ENCODE measurements around the gene CNIH3.

DNA sequence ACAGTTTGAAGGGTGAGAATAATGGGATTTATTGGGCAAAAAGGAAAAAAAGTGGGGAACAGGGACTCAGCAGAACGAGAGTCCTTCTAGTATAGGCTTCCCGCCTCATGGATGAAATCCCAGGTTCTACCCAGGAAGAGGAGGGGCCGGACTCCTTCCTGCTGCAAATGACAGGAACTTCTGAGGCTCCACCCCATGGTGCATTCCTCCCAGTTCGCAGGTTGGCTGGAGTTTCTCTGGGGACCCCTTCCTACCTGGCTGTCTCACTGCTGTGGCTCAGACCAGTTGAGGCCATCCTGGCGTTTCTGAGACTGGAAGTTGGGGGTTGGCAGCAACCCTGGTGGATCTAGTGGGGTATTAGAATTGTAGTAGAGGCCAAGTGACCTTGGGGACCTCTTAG lies 27.5 kb downstream of the CNIH3 start:
- TF ChIP-seq, protein P1, sequence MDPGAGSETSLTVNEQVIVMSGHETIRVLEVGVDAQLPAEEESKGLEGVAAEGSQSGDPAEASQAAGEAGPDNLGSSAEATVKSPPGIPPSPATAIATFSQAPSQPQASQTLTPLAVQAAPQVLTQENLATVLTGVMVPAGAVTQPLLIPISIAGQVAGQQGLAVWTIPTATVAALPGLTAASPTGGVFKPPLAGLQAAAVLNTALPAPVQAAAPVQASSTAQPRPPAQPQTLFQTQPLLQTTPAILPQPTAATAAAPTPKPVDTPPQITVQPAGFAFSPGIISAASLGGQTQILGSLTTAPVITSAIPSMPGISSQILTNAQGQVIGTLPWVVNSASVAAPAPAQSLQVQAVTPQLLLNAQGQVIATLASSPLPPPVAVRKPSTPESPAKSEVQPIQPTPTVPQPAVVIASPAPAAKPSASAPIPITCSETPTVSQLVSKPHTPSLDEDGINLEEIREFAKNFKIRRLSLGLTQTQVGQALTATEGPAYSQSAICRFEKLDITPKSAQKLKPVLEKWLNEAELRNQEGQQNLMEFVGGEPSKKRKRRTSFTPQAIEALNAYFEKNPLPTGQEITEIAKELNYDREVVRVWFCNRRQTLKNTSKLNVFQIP (CRISPR knock-in tag; IDR thresholded peaks at IDR 0.05; ENCODE audit: borderline replicate concordance, low read depth) = no peak
- TF ChIP-seq GLIS3 (CRISPR knock-in tag; IDR thresholded peaks at IDR 0.05) (no peak), ESRRG (CRISPR knock-in tag; IDR thresholded peaks at IDR 0.05) (no peak), TOX (CRISPR knock-in tag; IDR thresholded peaks at IDR 0.05; ENCODE audit: borderline replicate concordance) (no peak), ZNF8 (CRISPR knock-in tag; IDR thresholded peaks at IDR 0.05) (no peak), TSHZ2 (CRISPR knock-in tag; IDR thresholded peaks at IDR 0.05) (no peak), RARB (CRISPR knock-in tag; IDR thresholded peaks at IDR 0.05) (no peak), ARNTL (CRISPR knock-in tag; IDR thresholded peaks at IDR 0.05; ENCODE audit: borderline replicate concordance, low read depth) (no peak)
- TF ChIP-seq, protein P2, sequence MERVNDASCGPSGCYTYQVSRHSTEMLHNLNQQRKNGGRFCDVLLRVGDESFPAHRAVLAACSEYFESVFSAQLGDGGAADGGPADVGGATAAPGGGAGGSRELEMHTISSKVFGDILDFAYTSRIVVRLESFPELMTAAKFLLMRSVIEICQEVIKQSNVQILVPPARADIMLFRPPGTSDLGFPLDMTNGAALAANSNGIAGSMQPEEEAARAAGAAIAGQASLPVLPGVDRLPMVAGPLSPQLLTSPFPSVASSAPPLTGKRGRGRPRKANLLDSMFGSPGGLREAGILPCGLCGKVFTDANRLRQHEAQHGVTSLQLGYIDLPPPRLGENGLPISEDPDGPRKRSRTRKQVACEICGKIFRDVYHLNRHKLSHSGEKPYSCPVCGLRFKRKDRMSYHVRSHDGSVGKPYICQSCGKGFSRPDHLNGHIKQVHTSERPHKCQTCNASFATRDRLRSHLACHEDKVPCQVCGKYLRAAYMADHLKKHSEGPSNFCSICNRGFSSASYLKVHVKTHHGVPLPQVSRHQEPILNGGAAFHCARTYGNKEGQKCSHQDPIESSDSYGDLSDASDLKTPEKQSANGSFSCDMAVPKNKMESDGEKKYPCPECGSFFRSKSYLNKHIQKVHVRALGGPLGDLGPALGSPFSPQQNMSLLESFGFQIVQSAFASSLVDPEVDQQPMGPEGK (CRISPR knock-in tag; IDR thresholded peaks at IDR 0.05; ENCODE audit: borderline replicate concordance) = no peak

Measured in SK-N-SH treated with all-trans-retinoic acid at 6 μM for 48 hours (cell line).